H4 (cell line): ENCODE data around the gene MRAS. TPM values are rescaled to one million over a fixed set of nuclear protein-coding genes. Genes with fewer than 3 reads are reported as not detected.
"Not testable (repeated sequence)": the region's sequence is repeated elsewhere in the genome, so short reads cannot be mapped to it uniquely, and the experiment has no call there.

Source experiments
- DNase-seq: peaks from one replicate; pipeline ENCODE4 v3.0.0-alpha.2; 2015; ENCODE audit warnings: low spot score
- total RNA-seq: library from RNA; depleted of rRNA; stranded (reverse); fragments of >200 nt; shearing (Covaris generic); gene quantifications from 2 replicates; pipeline ENCODE4 v1.2.3, GENCODE V29; 2014

The MRAS gene
- total RNA-seq, 1 experiment from 2014 or later = 9.4 TPM

DNA sequence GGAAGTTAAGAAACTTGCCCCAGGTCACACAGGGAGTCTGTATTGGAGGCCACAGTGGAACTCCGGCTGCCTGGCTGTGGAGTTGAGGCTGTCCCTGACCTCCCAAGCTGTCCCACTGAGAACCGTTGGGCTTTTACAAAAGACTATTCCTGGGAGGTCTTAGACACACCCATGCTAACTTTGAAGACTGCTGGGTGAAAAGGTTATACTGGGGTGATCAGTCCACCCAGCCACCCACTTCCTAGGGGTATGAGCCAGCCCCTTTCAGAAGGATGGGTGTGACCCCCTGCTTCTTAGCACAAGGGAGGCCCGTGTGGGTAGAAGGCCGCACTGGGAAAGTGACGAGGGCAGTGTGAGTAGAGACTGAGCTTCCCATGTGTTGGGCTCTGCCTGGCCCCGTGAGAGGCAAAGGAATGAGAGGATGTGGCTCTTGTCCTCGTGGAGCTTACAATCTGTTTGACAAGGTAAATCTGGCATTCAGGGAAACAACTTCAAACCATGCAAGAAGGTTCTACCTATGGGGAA lies 19.0 kb downstream of the MRAS start:
- no peak for DNase-seq

GRCh38 chr3:138367911-138368310 lies 19.5 kb downstream of the MRAS start:
- no peak for DNase-seq

GRCh38 chr3:138369151-138369900 lies 20.9 kb downstream of the MRAS start:
- no peak for DNase-seq

- no peak for DNase-seq
Measured at GRCh38 chr3:138370321-138370720, 21.9 kb downstream of the MRAS start.

- no peak for DNase-seq
Measured at GRCh38 chr3:138371070-138371965, 22.9 kb downstream of the MRAS start.

DNA sequence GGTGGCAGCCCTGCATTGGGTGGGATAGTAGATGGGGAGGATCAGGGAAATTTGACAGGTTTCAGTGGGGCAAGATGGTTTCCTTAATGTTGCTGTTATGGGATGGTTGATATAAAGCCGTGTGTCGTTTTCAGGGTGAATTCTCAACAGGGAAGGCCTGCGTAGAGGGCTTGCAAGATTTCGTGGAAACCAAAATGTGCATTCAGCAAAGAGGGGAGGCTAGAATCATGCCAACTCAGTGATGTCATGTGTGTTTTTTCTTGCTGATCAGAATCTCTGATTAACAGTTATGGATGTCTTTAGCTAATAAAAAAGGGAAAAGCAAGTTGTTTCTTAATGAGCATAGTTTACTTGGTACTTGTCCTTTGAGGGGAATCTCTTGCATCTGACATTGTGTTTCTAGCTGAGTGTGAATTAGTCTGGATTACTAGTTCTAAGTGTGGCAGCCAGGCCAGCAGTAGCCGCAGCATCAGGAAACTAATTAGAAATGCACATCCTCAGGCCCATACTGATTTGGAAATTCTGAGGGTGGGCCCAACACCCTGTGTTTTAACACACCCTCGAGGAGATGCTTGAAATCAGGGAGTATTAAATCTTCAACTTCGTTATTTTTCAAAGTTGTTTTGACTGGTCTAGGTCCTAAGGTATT lies 24.8 kb downstream of the MRAS start:
- DNase-seq = no peak

DNA sequence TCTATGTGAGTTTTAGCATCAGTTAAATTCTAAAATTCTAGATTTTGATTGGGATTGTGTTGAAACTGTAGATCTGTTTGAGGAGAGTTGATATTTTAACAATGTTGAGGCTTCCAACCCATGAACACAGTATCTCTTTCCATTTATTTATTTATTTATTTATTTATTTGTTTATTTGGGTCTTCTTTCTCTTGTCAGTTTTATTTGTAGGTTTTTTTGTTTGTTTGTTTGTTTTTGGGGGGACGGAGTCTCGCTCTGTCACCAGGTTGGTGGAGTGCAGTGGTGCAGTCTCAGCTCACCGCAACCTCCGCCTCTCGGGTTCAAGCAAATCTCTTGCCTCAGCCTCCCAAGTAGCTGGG lies 25.3 kb downstream of the MRAS start:
- DNase-seq = no peak

DNA sequence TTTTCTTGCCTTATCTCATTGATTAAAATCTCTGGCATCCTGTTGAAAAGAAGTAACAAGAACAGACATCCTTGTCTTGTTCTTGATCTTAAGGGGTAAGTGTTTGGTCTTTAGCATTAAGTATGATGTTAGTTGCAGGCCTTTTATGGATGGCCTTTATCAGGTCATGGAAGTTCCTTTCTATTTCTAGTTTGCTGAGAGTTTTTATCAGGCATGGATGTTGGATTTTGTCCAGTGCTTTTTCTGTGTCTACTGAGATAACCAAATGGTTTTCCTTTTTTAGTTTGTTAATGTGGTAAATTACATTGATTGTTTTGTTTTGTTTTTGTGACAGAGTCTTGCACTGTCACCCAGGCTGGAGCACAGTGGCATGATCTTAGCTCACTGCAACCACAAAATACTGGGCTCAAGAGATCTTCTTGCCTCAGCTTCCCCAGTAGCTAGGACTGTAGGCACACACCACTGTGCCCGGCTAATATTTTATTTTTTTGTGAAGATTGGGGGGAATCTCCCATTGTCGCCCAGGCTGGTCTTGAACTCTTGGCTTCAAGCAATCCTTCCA lies 26.3 kb downstream of the MRAS start:
- DNase-seq = no peak

DNA sequence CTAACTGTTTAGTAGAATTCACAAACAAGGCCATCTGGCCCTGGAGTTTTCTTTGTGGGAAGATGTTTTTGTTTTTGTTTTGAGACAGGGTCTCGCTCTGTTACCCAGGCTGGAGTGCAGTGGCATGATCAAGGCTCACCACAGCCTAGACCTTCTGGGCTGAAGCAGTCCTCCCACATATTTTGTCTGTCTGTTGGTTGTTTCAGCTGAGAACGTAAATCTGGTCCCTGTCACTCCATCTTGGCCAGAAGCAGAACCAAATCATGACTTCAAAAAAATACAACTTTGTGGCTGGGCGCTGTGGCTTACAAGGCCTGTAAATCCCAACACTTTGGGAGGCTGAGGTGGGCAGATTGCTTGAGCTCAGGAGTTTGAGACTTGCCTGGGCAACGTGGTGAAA lies 27.1 kb downstream of the MRAS start:
- DNase-seq = no peak

DNA sequence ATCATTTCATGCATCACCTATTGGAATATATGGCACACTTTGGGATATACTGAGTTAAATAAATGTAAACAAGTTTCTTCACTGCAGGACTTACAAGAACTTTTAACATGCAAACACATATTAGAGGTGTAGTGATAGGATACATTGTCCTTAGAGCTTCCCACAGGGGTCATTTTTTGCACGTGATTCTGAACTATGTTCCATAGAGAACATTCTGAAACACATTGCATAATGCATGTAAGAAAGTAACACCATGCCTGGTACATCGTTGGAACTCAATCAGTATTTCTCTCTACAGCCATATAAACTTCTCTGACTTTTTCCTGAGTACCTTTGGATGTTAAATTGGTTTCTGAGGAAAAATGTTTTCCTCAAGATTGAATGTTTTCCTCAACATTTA lies 28.3 kb downstream of the MRAS start:
- no peak for DNase-seq

- DNase-seq = not testable (repeated sequence)
Measured at GRCh38 chr3:138377212-138377611, 28.8 kb downstream of the MRAS start.

DNA sequence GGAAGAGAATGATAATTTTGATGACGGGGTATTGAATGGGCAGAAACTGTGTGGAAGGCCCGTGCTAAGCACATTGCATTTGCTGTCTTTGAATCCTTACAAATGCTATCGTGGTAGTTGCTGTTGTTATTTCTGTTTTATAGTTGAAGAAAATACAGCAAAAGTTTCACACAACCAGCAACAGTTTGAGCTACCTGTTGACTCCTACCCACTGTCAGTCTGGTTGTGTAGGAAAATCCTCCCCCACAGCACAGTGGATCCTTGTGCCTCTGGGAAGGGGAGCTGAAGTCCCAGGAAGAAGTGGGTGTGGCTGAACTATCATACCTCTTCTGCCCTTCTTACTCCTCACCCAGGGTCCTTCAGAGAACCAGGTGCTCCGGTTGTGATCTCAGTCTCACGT lies 29.4 kb downstream of the MRAS start:
- no peak for DNase-seq

- DNase-seq = no peak
Measured at GRCh38 chr3:138378331-138378730, 30.0 kb downstream of the MRAS start.

- DNase-seq = no peak
Measured at GRCh38 chr3:138378990-138379389, 30.6 kb downstream of the MRAS start.

DNA sequence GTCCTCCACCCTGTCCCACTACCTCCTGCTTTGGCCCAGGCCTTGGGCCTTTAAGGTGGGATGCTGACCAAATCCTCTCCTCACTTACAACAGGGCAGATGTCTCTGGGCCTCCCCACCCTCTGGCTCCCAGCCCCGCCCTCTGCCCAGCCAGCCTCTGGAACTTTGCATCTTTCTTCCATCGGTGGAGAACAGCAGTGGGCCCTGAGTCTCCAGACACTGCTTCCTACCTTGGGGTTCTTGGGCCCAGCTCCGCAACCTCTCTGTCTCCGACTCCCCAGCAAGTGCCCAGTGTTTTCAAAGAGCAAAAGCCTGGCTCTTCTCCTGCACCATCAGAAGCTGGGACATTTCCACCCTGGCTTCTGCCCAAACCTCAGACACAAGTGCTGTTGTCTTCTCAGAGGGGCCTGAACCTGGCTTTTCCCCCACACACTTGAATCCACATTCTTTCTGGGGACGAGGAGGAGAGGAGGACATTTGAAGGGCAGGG lies 33.1 kb downstream of the MRAS start:
- no peak for DNase-seq

- DNase-seq = no peak
Measured at GRCh38 chr3:138381950-138382715, 33.8 kb downstream of the MRAS start.

GRCh38 chr3:138383715-138384465 lies 35.5 kb downstream of the MRAS start:
- no peak for DNase-seq

DNA sequence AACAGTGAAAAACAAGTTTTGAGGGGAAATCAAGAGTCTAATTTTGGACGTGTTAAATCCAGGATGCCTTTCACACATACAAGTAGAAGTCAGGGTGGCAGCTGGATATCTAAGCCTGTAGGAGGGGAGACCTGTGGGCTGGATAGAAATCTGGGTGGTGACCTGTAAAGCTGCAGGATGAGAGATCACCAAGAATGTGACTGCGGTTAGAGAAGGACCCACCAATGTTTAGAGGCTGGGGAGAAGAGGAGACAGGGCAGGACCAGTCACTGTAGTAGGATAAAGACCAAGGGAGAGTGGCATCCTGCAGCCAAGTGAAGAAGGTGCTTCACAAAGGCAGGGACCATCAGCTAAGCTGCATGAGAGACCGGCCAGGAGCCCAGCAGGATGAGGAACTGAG lies 36.2 kb downstream of the MRAS start:
- DNase-seq = no peak

GRCh38 chr3:138384976-138385375 lies 36.6 kb downstream of the MRAS start:
- no peak for DNase-seq

DNA sequence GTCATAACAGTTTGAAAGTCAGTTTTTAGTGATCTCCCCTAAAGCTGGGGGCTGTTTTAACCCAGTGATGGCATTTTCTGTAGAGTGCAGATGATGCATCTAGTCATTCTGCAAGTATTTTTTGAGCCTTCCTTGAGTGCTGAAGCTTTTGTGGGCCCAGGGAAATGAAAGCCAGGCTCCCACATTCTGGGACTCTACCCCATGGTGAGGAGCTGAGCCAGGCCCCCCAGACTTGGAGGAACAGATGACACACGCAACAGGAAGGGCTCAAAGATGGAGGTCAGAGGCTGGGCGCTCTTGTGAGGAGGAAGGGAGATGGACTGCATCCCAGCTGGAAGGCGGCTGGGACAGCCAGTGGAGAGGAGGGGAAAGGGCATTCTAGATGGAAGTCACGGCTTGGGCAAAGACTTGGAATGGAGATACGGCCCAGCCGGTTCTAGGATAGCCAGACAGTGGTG lies 40.8 kb downstream of the MRAS start:
- no peak for DNase-seq
